ENCODE measurements around the gene FHIT.

FHIT gene

GRCh38 chr3:60781935-60782334 is 469.3 kb downstream of the FHIT start:
- DNase-seq (ENCODE audit: low read depth, low spot score), result no peak
- Histone ChIP-seq H3K4me3 (ENCODE audit: insufficient read length, low read depth) (no peak overlapping the region), H3K9ac (ENCODE audit: insufficient read length, low read depth) (no peak overlapping the region), H3K27me3 (ENCODE audit: insufficient read depth, insufficient read length) (no peaks in the 10 kb centered on the region), H3K9me3 (ENCODE audit: insufficient read depth, low read length) (peaks cover 33% of the 10 kb centered on the region; the same call in 1 of the 2 replicates), H3K4me1 (ENCODE audit: insufficient read depth, insufficient read length) (no peaks in the 10 kb centered on the region), H3K36me3 (ENCODE audit: insufficient read depth, insufficient read length, low read length) (no peaks in the 10 kb centered on the region)
- no peak for TF ChIP-seq ZNF274 (IDR thresholded peaks at IDR 0.05; ENCODE audit: low read depth, low read length)

GRCh38 chr3:60779637-60780036 is 471.6 kb downstream of the FHIT start:
- H3K27me3 ChIP-seq (ENCODE audit: insufficient read depth, insufficient read length), result no peaks in the 10 kb centered on the region
- no peak overlapping the region for H3K9ac ChIP-seq (ENCODE audit: insufficient read length, low read depth)
- DNase-seq (ENCODE audit: low read depth, low spot score), result no peak
- no peaks in the 10 kb centered on the region for H3K4me1 ChIP-seq (ENCODE audit: insufficient read depth, insufficient read length)
- no peaks in the 10 kb centered on the region for H3K36me3 ChIP-seq (ENCODE audit: insufficient read depth, insufficient read length, low read length)
- H3K9me3 ChIP-seq (ENCODE audit: insufficient read depth, low read length), result peaks cover 54% of the 10 kb centered on the region
- H3K4me3 ChIP-seq (ENCODE audit: insufficient read length, low read depth), result no peak overlapping the region
- TF ChIP-seq ZNF274 (IDR thresholded peaks at IDR 0.05; ENCODE audit: low read depth, low read length), result no peak
- no peak for TF ChIP-seq YY1 (IDR thresholded peaks at IDR 0.05; ENCODE audit: insufficient read depth, insufficient read length)
- TF ChIP-seq SUZ12 (IDR thresholded peaks at IDR 0.05; ENCODE audit: extremely low read depth, insufficient read depth, insufficient read length), result no peak

GRCh38 chr3:60775985-60776384 is 475.3 kb downstream of the FHIT start:
- peaks cover 65% of the 10 kb centered on the region for H3K9me3 ChIP-seq (ENCODE audit: insufficient read depth, low read length)
- H3K4me3 ChIP-seq (ENCODE audit: insufficient read length, low read depth), result no peak overlapping the region
- DNase-seq (ENCODE audit: low read depth, low spot score), result no peak
- no peaks in the 10 kb centered on the region for H3K36me3 ChIP-seq (ENCODE audit: insufficient read depth, insufficient read length, low read length)
- H3K9ac ChIP-seq (ENCODE audit: insufficient read length, low read depth), result no peak overlapping the region
- TF ChIP-seq YY1 (IDR thresholded peaks at IDR 0.05; ENCODE audit: insufficient read depth, insufficient read length) (no peak), ZNF274 (IDR thresholded peaks at IDR 0.05; ENCODE audit: low read depth, low read length) (no peak)
- no peaks in the 10 kb centered on the region for H3K27me3 ChIP-seq (ENCODE audit: insufficient read depth, insufficient read length)
- no peaks in the 10 kb centered on the region for H3K4me1 ChIP-seq (ENCODE audit: insufficient read depth, insufficient read length)

GRCh38 chr3:60774617-60775016 is 476.6 kb downstream of the FHIT start:
- Histone ChIP-seq H3K9me3 (ENCODE audit: insufficient read depth, low read length) (peaks cover 52% of the 10 kb centered on the region), H3K4me3 (ENCODE audit: insufficient read length, low read depth) (no peak overlapping the region), H3K27me3 (ENCODE audit: insufficient read depth, insufficient read length) (no peaks in the 10 kb centered on the region), H3K9ac (ENCODE audit: insufficient read length, low read depth) (no peak overlapping the region), H3K36me3 (ENCODE audit: insufficient read depth, insufficient read length, low read length) (no peaks in the 10 kb centered on the region), H3K4me1 (ENCODE audit: insufficient read depth, insufficient read length) (no peaks in the 10 kb centered on the region)
- no peak for TF ChIP-seq SUZ12 (IDR thresholded peaks at IDR 0.05; ENCODE audit: extremely low read depth, insufficient read depth, insufficient read length)
- TF ChIP-seq ZNF274 (IDR thresholded peaks at IDR 0.05; ENCODE audit: low read depth, low read length), result no peak
- no peak for TF ChIP-seq YY1 (IDR thresholded peaks at IDR 0.05; ENCODE audit: insufficient read depth, insufficient read length)
- no peak for DNase-seq (ENCODE audit: low read depth, low spot score)

GRCh38 chr3:60772584-60772983 is 478.7 kb downstream of the FHIT start:
- TF ChIP-seq ZNF274 (IDR thresholded peaks at IDR 0.05; ENCODE audit: low read depth, low read length) (no peak), YY1 (IDR thresholded peaks at IDR 0.05; ENCODE audit: insufficient read depth, insufficient read length) (no peak), SUZ12 (IDR thresholded peaks at IDR 0.05; ENCODE audit: extremely low read depth, insufficient read depth, insufficient read length) (no peak)
- Histone ChIP-seq H3K9me3 (ENCODE audit: insufficient read depth, low read length) (peaks cover 47% of the 10 kb centered on the region), H3K4me3 (ENCODE audit: insufficient read length, low read depth) (no peak overlapping the region), H3K9ac (ENCODE audit: insufficient read length, low read depth) (no peak overlapping the region), H3K27me3 (ENCODE audit: insufficient read depth, insufficient read length) (no peaks in the 10 kb centered on the region), H3K4me1 (ENCODE audit: insufficient read depth, insufficient read length) (no peaks in the 10 kb centered on the region), H3K36me3 (ENCODE audit: insufficient read depth, insufficient read length, low read length) (no peaks in the 10 kb centered on the region)
- peak; percentile 61 for DNase-seq (ENCODE audit: low read depth, low spot score)

- Histone ChIP-seq H3K27me3 (ENCODE audit: insufficient read depth, insufficient read length) (no peaks in the 10 kb centered on the region), H3K4me1 (ENCODE audit: insufficient read depth, insufficient read length) (no peaks in the 10 kb centered on the region), H3K9ac (ENCODE audit: insufficient read length, low read depth) (no peak overlapping the region), H3K4me3 (ENCODE audit: insufficient read length, low read depth) (no peak overlapping the region), H3K9me3 (ENCODE audit: insufficient read depth, low read length) (peaks cover 44% of the 10 kb centered on the region), H3K36me3 (ENCODE audit: insufficient read depth, insufficient read length, low read length) (no peaks in the 10 kb centered on the region)
- TF ChIP-seq YY1 (IDR thresholded peaks at IDR 0.05; ENCODE audit: insufficient read depth, insufficient read length) (no peak), ZNF274 (IDR thresholded peaks at IDR 0.05; ENCODE audit: low read depth, low read length) (no peak), SUZ12 (IDR thresholded peaks at IDR 0.05; ENCODE audit: extremely low read depth, insufficient read depth, insufficient read length) (no peak)
- no peak for DNase-seq (ENCODE audit: low read depth, low spot score)
Measured at GRCh38 chr3:60771766-60772165, 479.5 kb downstream of the FHIT start.

- TF ChIP-seq ZNF274 (IDR thresholded peaks at IDR 0.05; ENCODE audit: low read depth, low read length), result no peak
- no peak for TF ChIP-seq SUZ12 (IDR thresholded peaks at IDR 0.05; ENCODE audit: extremely low read depth, insufficient read depth, insufficient read length)
- TF ChIP-seq YY1 (IDR thresholded peaks at IDR 0.05; ENCODE audit: insufficient read depth, insufficient read length), result no peak
- Histone ChIP-seq H3K36me3 (ENCODE audit: insufficient read depth, insufficient read length, low read length) (no peaks in the 10 kb centered on the region), H3K4me3 (ENCODE audit: insufficient read length, low read depth) (no peak overlapping the region), H3K4me1 (ENCODE audit: insufficient read depth, insufficient read length) (no peaks in the 10 kb centered on the region), H3K9me3 (ENCODE audit: insufficient read depth, low read length) (peaks cover 31% of the 10 kb centered on the region), H3K27me3 (ENCODE audit: insufficient read depth, insufficient read length) (no peaks in the 10 kb centered on the region), H3K9ac (ENCODE audit: insufficient read length, low read depth) (no peak overlapping the region)
- no peak for DNase-seq (ENCODE audit: low read depth, low spot score)
Measured at GRCh38 chr3:60770532-60770931, 480.7 kb downstream of the FHIT start.

GRCh38 chr3:60767536-60767935 is 483.7 kb downstream of the FHIT start:
- no peak for DNase-seq (ENCODE audit: low read depth, low spot score)
- TF ChIP-seq SUZ12 (IDR thresholded peaks at IDR 0.05; ENCODE audit: extremely low read depth, insufficient read depth, insufficient read length), result no peak
- TF ChIP-seq YY1 (IDR thresholded peaks at IDR 0.05; ENCODE audit: insufficient read depth, insufficient read length), result no peak
- no peak for TF ChIP-seq ZNF274 (IDR thresholded peaks at IDR 0.05; ENCODE audit: low read depth, low read length)
- Histone ChIP-seq H3K4me3 (ENCODE audit: insufficient read length, low read depth) (no peak overlapping the region), H3K27me3 (ENCODE audit: insufficient read depth, insufficient read length) (no peaks in the 10 kb centered on the region), H3K4me1 (ENCODE audit: insufficient read depth, insufficient read length) (no peaks in the 10 kb centered on the region), H3K9me3 (ENCODE audit: insufficient read depth, low read length) (peaks cover 1% of the 10 kb centered on the region; the same call in 1 of the 2 replicates), H3K36me3 (ENCODE audit: insufficient read depth, insufficient read length, low read length) (no peaks in the 10 kb centered on the region), H3K9ac (ENCODE audit: insufficient read length, low read depth) (no peak overlapping the region)
